K562 (cell line): ENCODE data around the gene RAD54L. TPM values are rescaled to one million over a fixed set of nuclear protein-coding genes. Genes with fewer than 3 reads are reported as not detected.

ENCODE experiments used
- BCOR ChIP-seq: fragments of 450-650 bp; IDR thresholded peaks from 2 replicates; pipeline ENCODE4 v1.6.1; 2016
- CAMTA2 ChIP-seq: fragments of 250-450 bp; sonication (Bioruptor Pico); conservative IDR thresholded peaks from 2 replicates; pipeline ENCODE4 v1.5.1; 2022
- ETV1 ChIP-seq: fragments of 450-650 bp; conservative IDR thresholded peaks from 2 replicates; pipeline ENCODE4 v1.6.1; 2016; ENCODE audit warnings: missing genetic modification characterization, control low read depth, low read depth, missing compliant biosample characterization
- FOXA3 ChIP-seq, 2 experiments: fragments of 450-650 bp in 1 of 2; sonication (generic) in 1 of 2; formaldehyde crosslinking; IDR thresholded peaks in 1 of 2; conservative IDR thresholded peaks in 1 of 2; 2 replicates each; pipeline versions ENCODE4 v1.4.0 to v1.8.0; 2020 to 2022; ENCODE audit warnings: mild to moderate bottlenecking in 2 of 2, missing genetic modification reagents in 1 of 2
- MBD2 ChIP-seq: sonication (generic); IDR thresholded peaks from 2 replicates; pipeline ENCODE4 v1.6.1; 2016; ENCODE audit warnings: low read depth, borderline replicate concordance
- SMARCB1 ChIP-seq: IDR thresholded peaks from 2 replicates; pipeline ENCODE4 v1.6.1; 2011; ENCODE audit warnings: improper control_type of control experiment, low read depth; ENCODE audit not compliant: insufficient read length
- ZNF239 ChIP-seq: fragments of 250-450 bp; sonication (Bioruptor Pico); IDR thresholded peaks from 2 replicates; pipeline ENCODE4 v1.4.0; 2020; ENCODE audit warnings: mild to moderate bottlenecking
- ZNF347 ChIP-seq: fragments of 450-650 bp; formaldehyde crosslinking; IDR thresholded peaks from 2 replicates; pipeline ENCODE4 v1.4.0; 2020; ENCODE audit warnings: low read depth, mild to moderate bottlenecking, moderate library complexity
- ZNF41 ChIP-seq: fragments of 250-450 bp; sonication (Bioruptor Pico); conservative IDR thresholded peaks from 2 replicates; pipeline ENCODE4 v1.4.0; 2020; ENCODE audit warnings: mild to moderate bottlenecking
- polyA plus RNA-seq, 8 experiments: library from polyadenylated mRNA; depleted of rRNA in 4 of 8; stranded (reverse) in 5 of 8; unstranded in 3 of 8; fragments of >200 nt; fragmentation: Nextera tagmentation in 2 of 8; fragmentation: Illumina TruSeq in 1 of 8; extraction: Ambion mirVana in 2 of 8; extraction: Trizol in 1 of 8; gene quantifications; 2 replicates each; pipeline versions ENCODE4 v1.2.1 to v1.2.3, GENCODE V29; 2011 to 2014; ENCODE audit warnings: inconsistent platforms in 1 of 8, missing spikeins in 1 of 8
- total RNA-seq, 7 experiments: library from RNA; depleted of rRNA in 6 of 7; stranded (reverse); fragments of >200 nt in 6 of 7; fragmentation: Illumina TruSeq in 2 of 7; extraction: Trizol in 2 of 7; gene quantifications; 2 replicates each; pipeline versions ENCODE4 v1.2.1 to v1.2.3, GENCODE V29; 2011 to 2021; ENCODE audit warnings: low replicate concordance in 1 of 7
- TF ChIP-seq, protein P1 (sequence below): sonication (generic); formaldehyde crosslinking; IDR thresholded peaks from 2 replicates; pipeline ENCODE4 v1.8.0; 2022; ENCODE audit warnings: mild to moderate bottlenecking, missing genetic modification reagents
- TF ChIP-seq, protein P2 (sequence below): fragments of 450-650 bp; formaldehyde crosslinking; IDR thresholded peaks from 2 replicates; pipeline ENCODE4 v1.4.0; 2022; ENCODE audit warnings: mild to moderate bottlenecking, moderate library complexity
- TF ChIP-seq, protein P3 (sequence below): sonication (generic); formaldehyde crosslinking; IDR thresholded peaks from 2 replicates; pipeline ENCODE4 v1.8.1; 2023; ENCODE audit warnings: missing genetic modification reagents, mild to moderate bottlenecking, borderline replicate concordance
- TF ChIP-seq, protein P4 (sequence below): sonication (generic); formaldehyde crosslinking; IDR thresholded peaks from 2 replicates; pipeline ENCODE4 v1.8.0; 2023; ENCODE audit warnings: mild to moderate bottlenecking, missing genetic modification reagents
- TF ChIP-seq, protein P5 (sequence below): fragments of 450-650 bp; formaldehyde crosslinking; IDR thresholded peaks from 2 replicates; pipeline ENCODE4 v1.4.0; 2022; ENCODE audit warnings: missing genetic modification characterization

RAD54L gene
- total and polyA plus RNA-seq, 9 of the 15 experiments (the other 6 are each of a cell fraction or from before 2014, with no cell fraction given) = 17.9 to 92.3 (median 37.5) TPM

DNA sequence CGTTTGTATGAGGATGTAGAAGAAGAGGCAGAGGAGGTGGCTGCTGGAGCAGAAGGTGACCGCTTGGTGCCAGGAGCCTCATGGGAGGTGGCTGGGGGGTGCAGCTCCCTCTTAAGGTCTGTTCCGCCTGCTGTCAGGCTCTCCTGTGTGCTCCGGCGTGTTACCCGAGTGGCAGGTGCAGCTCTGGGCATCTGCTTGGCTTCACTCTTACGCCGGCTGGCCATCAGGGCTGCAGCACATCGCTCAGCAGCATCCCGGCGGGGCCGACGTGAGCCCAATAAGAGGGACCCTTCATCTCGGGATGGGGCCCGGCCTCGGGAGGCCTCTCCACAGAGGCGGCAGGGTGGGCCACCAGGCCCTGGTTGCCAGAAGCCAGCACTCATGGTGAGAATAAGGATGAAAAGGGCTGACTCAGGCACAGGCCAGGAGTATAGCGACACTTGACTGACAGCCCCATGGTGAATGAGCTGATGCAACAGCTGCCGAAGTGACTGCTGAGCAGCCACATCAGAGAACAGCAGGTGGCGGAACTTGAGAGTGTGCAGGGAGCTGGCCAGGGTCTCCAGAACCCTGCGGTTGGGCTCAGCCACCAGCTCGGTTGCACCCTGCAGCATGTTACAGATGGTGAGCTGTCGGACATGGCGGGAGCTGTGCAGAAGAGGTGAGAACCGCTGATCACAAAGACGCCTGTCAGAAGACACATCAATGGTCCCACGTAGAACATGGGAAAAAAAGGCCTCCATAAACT, 38.3 kb downstream of the RAD54L start (continued):
- TF ChIP-seq ZNF41 (CRISPR knock-in tag) (no peak), SMARCB1 (no peak), MBD2 (no peak), FOXA3 (CRISPR knock-in tag; conservative IDR thresholded peaks at IDR 0.05 in 1 of 2, IDR thresholded peaks at IDR 0.05 in 1 of 2) (0 out of 4 replicates have a peak, but pooled peaks of 1 of the 2 experiments have one; percentile 22), BCOR (no peak), ETV1 (peak; percentile 28; the same call in 1 of the 2 replicates), ZNF347 (CRISPR knock-in tag) (no peak), CAMTA2 (CRISPR knock-in tag) (no peak), ZNF239 (CRISPR knock-in tag) (no peak)
- TF ChIP-seq, protein P1, sequence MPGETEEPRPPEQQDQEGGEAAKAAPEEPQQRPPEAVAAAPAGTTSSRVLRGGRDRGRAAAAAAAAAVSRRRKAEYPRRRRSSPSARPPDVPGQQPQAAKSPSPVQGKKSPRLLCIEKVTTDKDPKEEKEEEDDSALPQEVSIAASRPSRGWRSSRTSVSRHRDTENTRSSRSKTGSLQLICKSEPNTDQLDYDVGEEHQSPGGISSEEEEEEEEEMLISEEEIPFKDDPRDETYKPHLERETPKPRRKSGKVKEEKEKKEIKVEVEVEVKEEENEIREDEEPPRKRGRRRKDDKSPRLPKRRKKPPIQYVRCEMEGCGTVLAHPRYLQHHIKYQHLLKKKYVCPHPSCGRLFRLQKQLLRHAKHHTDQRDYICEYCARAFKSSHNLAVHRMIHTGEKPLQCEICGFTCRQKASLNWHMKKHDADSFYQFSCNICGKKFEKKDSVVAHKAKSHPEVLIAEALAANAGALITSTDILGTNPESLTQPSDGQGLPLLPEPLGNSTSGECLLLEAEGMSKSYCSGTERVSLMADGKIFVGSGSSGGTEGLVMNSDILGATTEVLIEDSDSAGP (CRISPR knock-in tag) = no peak
- TF ChIP-seq, protein P2, sequence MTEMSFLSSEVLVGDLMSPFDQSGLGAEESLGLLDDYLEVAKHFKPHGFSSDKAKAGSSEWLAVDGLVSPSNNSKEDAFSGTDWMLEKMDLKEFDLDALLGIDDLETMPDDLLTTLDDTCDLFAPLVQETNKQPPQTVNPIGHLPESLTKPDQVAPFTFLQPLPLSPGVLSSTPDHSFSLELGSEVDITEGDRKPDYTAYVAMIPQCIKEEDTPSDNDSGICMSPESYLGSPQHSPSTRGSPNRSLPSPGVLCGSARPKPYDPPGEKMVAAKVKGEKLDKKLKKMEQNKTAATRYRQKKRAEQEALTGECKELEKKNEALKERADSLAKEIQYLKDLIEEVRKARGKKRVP (CRISPR knock-in tag) = peak; percentile 97
- TF ChIP-seq, protein P3, sequence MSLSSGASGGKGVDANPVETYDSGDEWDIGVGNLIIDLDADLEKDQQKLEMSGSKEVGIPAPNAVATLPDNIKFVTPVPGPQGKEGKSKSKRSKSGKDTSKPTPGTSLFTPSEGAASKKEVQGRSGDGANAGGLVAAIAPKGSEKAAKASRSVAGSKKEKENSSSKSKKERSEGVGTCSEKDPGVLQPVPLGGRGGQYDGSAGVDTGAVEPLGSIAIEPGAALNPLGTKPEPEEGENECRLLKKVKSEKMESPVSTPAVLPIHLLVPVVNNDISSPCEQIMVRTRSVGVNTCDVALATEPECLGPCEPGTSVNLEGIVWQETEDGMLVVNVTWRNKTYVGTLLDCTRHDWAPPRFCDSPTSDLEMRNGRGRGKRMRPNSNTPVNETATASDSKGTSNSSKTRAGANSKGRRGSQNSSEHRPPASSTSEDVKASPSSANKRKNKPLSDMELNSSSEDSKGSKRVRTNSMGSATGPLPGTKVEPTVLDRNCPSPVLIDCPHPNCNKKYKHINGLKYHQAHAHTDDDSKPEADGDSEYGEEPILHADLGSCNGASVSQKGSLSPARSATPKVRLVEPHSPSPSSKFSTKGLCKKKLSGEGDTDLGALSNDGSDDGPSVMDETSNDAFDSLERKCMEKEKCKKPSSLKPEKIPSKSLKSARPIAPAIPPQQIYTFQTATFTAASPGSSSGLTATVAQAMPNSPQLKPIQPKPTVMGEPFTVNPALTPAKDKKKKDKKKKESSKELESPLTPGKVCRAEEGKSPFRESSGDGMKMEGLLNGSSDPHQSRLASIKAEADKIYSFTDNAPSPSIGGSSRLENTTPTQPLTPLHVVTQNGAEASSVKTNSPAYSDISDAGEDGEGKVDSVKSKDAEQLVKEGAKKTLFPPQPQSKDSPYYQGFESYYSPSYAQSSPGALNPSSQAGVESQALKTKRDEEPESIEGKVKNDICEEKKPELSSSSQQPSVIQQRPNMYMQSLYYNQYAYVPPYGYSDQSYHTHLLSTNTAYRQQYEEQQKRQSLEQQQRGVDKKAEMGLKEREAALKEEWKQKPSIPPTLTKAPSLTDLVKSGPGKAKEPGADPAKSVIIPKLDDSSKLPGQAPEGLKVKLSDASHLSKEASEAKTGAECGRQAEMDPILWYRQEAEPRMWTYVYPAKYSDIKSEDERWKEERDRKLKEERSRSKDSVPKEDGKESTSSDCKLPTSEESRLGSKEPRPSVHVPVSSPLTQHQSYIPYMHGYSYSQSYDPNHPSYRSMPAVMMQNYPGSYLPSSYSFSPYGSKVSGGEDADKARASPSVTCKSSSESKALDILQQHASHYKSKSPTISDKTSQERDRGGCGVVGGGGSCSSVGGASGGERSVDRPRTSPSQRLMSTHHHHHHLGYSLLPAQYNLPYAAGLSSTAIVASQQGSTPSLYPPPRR (CRISPR knock-in tag) = 0 out of 2 replicates have a peak, but pooled peaks have one; percentile 30
- TF ChIP-seq, protein P4, sequence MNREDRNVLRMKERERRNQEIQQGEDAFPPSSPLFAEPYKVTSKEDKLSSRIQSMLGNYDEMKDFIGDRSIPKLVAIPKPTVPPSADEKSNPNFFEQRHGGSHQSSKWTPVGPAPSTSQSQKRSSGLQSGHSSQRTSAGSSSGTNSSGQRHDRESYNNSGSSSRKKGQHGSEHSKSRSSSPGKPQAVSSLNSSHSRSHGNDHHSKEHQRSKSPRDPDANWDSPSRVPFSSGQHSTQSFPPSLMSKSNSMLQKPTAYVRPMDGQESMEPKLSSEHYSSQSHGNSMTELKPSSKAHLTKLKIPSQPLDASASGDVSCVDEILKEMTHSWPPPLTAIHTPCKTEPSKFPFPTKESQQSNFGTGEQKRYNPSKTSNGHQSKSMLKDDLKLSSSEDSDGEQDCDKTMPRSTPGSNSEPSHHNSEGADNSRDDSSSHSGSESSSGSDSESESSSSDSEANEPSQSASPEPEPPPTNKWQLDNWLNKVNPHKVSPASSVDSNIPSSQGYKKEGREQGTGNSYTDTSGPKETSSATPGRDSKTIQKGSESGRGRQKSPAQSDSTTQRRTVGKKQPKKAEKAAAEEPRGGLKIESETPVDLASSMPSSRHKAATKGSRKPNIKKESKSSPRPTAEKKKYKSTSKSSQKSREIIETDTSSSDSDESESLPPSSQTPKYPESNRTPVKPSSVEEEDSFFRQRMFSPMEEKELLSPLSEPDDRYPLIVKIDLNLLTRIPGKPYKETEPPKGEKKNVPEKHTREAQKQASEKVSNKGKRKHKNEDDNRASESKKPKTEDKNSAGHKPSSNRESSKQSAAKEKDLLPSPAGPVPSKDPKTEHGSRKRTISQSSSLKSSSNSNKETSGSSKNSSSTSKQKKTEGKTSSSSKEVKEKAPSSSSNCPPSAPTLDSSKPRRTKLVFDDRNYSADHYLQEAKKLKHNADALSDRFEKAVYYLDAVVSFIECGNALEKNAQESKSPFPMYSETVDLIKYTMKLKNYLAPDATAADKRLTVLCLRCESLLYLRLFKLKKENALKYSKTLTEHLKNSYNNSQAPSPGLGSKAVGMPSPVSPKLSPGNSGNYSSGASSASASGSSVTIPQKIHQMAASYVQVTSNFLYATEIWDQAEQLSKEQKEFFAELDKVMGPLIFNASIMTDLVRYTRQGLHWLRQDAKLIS (CRISPR knock-in tag) = no peak
- TF ChIP-seq, protein P5, sequence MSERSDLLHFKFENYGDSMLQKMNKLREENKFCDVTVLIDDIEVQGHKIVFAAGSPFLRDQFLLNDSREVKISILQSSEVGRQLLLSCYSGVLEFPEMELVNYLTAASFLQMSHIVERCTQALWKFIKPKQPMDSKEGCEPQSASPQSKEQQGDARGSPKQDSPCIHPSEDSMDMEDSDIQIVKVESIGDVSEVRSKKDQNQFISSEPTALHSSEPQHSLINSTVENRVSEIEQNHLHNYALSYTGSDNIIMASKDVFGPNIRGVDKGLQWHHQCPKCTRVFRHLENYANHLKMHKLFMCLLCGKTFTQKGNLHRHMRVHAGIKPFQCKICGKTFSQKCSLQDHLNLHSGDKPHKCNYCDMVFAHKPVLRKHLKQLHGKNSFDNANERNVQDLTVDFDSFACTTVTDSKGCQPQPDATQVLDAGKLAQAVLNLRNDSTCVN (CRISPR knock-in tag) = no peak
